ENCODE measurements around the gene TMEM54.

TMEM54 gene

DNA sequence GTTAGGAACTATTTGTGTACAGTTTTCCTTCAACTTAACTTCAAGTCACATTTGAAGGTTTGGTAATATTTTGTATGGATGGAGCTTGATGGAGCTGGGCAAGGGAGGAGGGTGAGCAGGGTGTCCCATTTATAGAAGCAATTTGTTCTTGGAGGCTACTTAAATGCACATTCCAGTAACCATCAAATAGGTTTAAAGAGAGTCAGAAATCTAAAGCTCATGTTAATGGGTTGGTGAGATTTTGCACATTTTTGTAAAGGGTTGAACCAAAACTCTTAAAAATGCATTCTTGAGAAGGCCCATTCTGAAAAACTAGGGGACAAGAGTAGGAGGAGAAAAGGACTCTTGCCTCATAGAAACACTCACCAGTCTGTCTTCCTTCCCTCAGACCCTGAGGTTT lies 40.6 kb downstream of the TMEM54 start:
- DNase-seq = no peak

- DNase-seq = no peak
Measured at GRCh38 chr1:32859915-32860314, 41.3 kb downstream of the TMEM54 start.

DNA sequence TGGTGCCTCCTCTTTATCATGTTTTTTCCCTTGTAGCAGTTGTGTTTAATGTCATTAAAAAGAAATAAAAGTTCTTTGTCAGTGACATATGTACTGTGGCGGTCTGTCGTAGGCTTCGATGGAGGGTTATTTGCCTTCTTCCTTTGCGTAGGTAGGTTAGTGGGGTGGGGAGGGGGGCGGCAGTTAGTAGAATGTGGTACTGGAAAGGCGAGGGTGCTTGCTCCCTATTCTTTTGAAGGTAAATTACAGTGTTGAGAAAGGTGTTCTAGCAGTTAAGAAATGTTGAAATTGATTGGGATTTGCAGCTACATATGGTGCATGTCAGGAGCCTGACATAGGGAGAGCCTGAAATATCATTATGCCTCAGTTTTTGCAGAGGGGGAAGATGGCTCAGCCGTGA lies 42.4 kb downstream of the TMEM54 start:
- DNase-seq = no peak

- DNase-seq = no peak
Measured at GRCh38 chr1:32858136-32858535, 43.1 kb downstream of the TMEM54 start.

DNA sequence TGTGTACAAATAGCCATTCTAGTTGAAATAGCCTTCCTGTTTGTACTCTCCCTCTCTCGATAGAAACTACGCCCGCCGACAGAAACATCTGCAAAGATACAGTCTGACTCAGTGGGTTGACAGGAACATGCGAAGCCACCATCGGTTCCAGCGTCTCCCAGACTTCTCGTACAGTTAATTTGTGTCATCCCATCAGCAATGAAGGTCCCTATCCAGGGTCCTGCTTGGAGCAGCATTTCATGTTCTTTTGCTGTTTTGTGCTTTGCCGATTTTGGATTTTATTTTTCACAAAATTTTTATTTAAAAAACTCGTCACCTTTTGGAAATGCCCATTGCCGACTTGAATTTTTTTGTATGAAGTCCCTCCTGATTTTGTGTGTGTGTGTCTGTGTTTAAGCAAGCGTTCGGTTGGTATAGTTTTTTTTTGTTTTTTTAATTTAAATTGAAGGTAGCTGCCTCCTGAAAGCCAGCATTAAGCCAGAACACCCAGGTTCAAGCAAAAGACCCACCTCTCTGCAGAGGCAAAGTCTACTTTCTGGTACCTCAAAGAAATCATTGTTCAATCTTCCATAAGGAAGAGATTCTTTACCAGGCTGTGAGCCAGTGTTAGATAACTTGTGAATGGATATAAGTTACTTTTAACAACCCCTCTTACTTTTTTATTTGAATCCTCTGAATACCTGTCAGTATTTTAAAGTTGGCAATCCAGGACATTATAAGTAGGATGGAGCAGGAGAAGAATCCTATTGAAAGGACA lies 45.1 kb downstream of the TMEM54 start:
- DNase-seq = no peak

GRCh38 chr1:32848354-32849063 lies 52.7 kb downstream of the TMEM54 start:
- DNase-seq = no peak

All from T-helper 9 cell (primary cell).